ENCODE results near the gene JAZF1. TPM values are rescaled to one million over a fixed set of nuclear protein-coding genes. Genes with fewer than 3 reads are reported as not detected.

JAZF1 gene
- total RNA-seq, 1 experiment from 2014 or later = 3.4 TPM

GRCh38 chr7:27883696-27884095, 296.9 kb downstream of the JAZF1 start:
- POLR2A ChIA-PET = no interaction called here
- ATAC-seq (no peak), DNase-seq (ENCODE audit: low read depth, low spot score) (no peak)
- Histone ChIP-seq H2AFZ (ENCODE audit: low read depth, low read length, poor library complexity, severe bottlenecking) (no peak overlapping the region), H3K9me3 (ENCODE audit: control insufficient read depth in 1 of 2, insufficient read depth in 1 of 2, low read depth in 1 of 2, low read length in 2 of 2) (no peaks in the 10 kb centered on the region), H3K79me2 (ENCODE audit: insufficient read depth, low read length) (no peaks in the 10 kb centered on the region), H4K20me1 (ENCODE audit: insufficient read depth) (no peaks in the 10 kb centered on the region), H3K4me2 (ENCODE audit: low read length) (no peak overlapping the region), H3K27ac (ENCODE audit: low read depth, low read length) (no peak overlapping the region), H3K4me3 (replicated peaks in 1 of 2; ENCODE audit: low read depth in 1 of 2, low read length in 2 of 2) (no peak overlapping the region), H3K4me1 (ENCODE audit: control insufficient read depth in 1 of 2, insufficient read depth in 2 of 2, low read length in 2 of 2) (no peaks in the 10 kb centered on the region), H3K9me2 (ENCODE audit: insufficient read depth) (no peaks in the 10 kb centered on the region), H3K27me3 (ENCODE audit: insufficient read depth, low read length) (no peaks in the 10 kb centered on the region), H3K36me3 (ENCODE audit: control insufficient read depth in 1 of 2, insufficient read depth in 2 of 2, low read length in 2 of 2) (no peaks in the 10 kb centered on the region), H3K9ac (ENCODE audit: low read length) (no peak overlapping the region)
- no peak for TF ChIP-seq FOSL1 (IDR thresholded peaks at IDR 0.05; ENCODE audit: low read depth)
- TF ChIP-seq, protein P1, sequence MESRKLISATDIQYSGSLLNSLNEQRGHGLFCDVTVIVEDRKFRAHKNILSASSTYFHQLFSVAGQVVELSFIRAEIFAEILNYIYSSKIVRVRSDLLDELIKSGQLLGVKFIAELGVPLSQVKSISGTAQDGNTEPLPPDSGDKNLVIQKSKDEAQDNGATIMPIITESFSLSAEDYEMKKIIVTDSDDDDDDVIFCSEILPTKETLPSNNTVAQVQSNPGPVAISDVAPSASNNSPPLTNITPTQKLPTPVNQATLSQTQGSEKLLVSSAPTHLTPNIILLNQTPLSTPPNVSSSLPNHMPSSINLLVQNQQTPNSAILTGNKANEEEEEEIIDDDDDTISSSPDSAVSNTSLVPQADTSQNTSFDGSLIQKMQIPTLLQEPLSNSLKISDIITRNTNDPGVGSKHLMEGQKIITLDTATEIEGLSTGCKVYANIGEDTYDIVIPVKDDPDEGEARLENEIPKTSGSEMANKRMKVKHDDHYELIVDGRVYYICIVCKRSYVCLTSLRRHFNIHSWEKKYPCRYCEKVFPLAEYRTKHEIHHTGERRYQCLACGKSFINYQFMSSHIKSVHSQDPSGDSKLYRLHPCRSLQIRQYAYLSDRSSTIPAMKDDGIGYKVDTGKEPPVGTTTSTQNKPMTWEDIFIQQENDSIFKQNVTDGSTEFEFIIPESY (IDR thresholded peaks at IDR 0.05; ENCODE audit: extremely low read depth, insufficient replicate concordance, low read length) = no peak
- CTCF ChIA-PET = no interaction called here
- intact Hi-C loops (cut with micrococcal nuclease) = no loop called here
- no TSS peak for BruUV-seq (replicated peaks)
- RAD21 ChIA-PET (ENCODE audit: low non-redundant PET in 1 of 2, low total read pairs in 2 of 2, uncharacterized antibody in 2 of 2, unreplicated experiment in 2 of 2) = no interaction called here

GRCh38 chr7:27876756-27877155, 303.8 kb downstream of the JAZF1 start:
- ChIA-PET RAD21 (ENCODE audit: low non-redundant PET in 1 of 2, low total read pairs in 2 of 2, uncharacterized antibody in 2 of 2, unreplicated experiment in 2 of 2) (no interaction called here), CTCF (no interaction called here), POLR2A (no interaction called here)
- Histone ChIP-seq H3K27ac (ENCODE audit: low read depth, low read length) (no peak overlapping the region), H3K9me3 (ENCODE audit: control insufficient read depth in 1 of 2, insufficient read depth in 1 of 2, low read depth in 1 of 2, low read length in 2 of 2) (no peaks in the 10 kb centered on the region), H3K9ac (ENCODE audit: low read length) (no peak overlapping the region), H3K79me2 (ENCODE audit: insufficient read depth, low read length) (no peaks in the 10 kb centered on the region), H3K4me2 (ENCODE audit: low read length) (no peak overlapping the region), H3K27me3 (ENCODE audit: insufficient read depth, low read length) (no peaks in the 10 kb centered on the region), H3K4me3 (replicated peaks in 1 of 2; ENCODE audit: low read depth in 1 of 2, low read length in 2 of 2) (no peak overlapping the region), H3K9me2 (ENCODE audit: insufficient read depth) (no peaks in the 10 kb centered on the region), H2AFZ (ENCODE audit: low read depth, low read length, poor library complexity, severe bottlenecking) (no peak overlapping the region), H3K36me3 (ENCODE audit: control insufficient read depth in 1 of 2, insufficient read depth in 2 of 2, low read length in 2 of 2) (no peaks in the 10 kb centered on the region), H4K20me1 (ENCODE audit: insufficient read depth) (no peaks in the 10 kb centered on the region), H3K4me1 (ENCODE audit: control insufficient read depth in 1 of 2, insufficient read depth in 2 of 2, low read length in 2 of 2) (peaks cover 6 to 8% of the 10 kb centered on the region in 2 experiments; a peak in 2 of 4 replicates)
- ATAC-seq (no peak), DNase-seq (ENCODE audit: low read depth, low spot score) (no peak)
- intact Hi-C loops (cut with micrococcal nuclease) = no loop called here
- BruUV-seq (replicated peaks) = no TSS peak
- TF ChIP-seq EZH2 (IDR thresholded peaks at IDR 0.05) = no peak
- TF ChIP-seq SP1 (IDR thresholded peaks at IDR 0.05; ENCODE audit: low read depth) = no peak
- no peak for TF ChIP-seq EGR1 (IDR thresholded peaks at IDR 0.05; ENCODE audit: low read depth)
- TF ChIP-seq CBX3 (IDR thresholded peaks at IDR 0.05; ENCODE audit: low read depth) = no peak
- no peak for TF ChIP-seq CEBPB (IDR thresholded peaks at IDR 0.05; ENCODE audit: low read depth)
- no peak for TF ChIP-seq ATF3 (IDR thresholded peaks at IDR 0.05)
- TF ChIP-seq ZNF274 (IDR thresholded peaks at IDR 0.05; ENCODE audit: low read depth, low read length) = no peak
- no peak for TF ChIP-seq POLR2A (IDR thresholded peaks at IDR 0.05; ENCODE audit: borderline replicate concordance, extremely low read depth, insufficient read depth, insufficient read length)
- TF ChIP-seq SRF (IDR thresholded peaks at IDR 0.05; ENCODE audit: low read depth) = no peak
- TF ChIP-seq YY1 (IDR thresholded peaks at IDR 0.05; ENCODE audit: extremely low read depth, insufficient replicate concordance, low read depth, low read length) = no peak
- no peak for TF ChIP-seq REST (IDR thresholded peaks at IDR 0.05; ENCODE audit: low read depth)
- no peak for TF ChIP-seq JUND (IDR thresholded peaks at IDR 0.05)
- TF ChIP-seq EZH2phosphoT487 (IDR thresholded peaks at IDR 0.05; ENCODE audit: borderline replicate concordance) = no peak
- TF ChIP-seq RAD21 (IDR thresholded peaks at IDR 0.05; ENCODE audit: low read depth) = no peak
- no peak for TF ChIP-seq ELF1 (IDR thresholded peaks at IDR 0.05; ENCODE audit: borderline replicate concordance, low read depth)
- TF ChIP-seq MAX (IDR thresholded peaks at IDR 0.05) = no peak
